Spleen (tissue), 11 donors: ENCODE measurements around the gene KBTBD2. TPM values are rescaled to one million over a fixed set of nuclear protein-coding genes. Genes with fewer than 3 reads are reported as not detected.

Source experiments
- DNase-seq: peaks from one replicate; pipeline ENCODE4 v3.0.0-alpha.2; 2020
- H3K27ac ChIP-seq, 8 donors: fragments of 200-600 bp; sonication (generic) in 7 of 8; 1 replicate in 4 of 8; 2 replicates in 4 of 8; pipeline versions ENCODE4 v1.5.0 to v1.8.0; 2016 to 2021; ENCODE audit warnings: inconsistent platforms in 4 of 8, mild to moderate bottlenecking in 4 of 8, moderate library complexity in 1 of 8
- H3K27me3 ChIP-seq, 7 donors: fragments of 200-600 bp; sonication (generic) in 6 of 7; replicated peaks in 1 of 7; 1 replicate in 4 of 7; 2 replicates in 3 of 7; pipeline versions ENCODE4 v1.5.0 to v1.8.0; 2016 to 2021; ENCODE audit warnings: inconsistent platforms in 3 of 7, mild to moderate bottlenecking in 1 of 7
- H3K36me3 ChIP-seq, 6 donors: fragments of 200-600 bp; sonication (generic) in 5 of 6; 1 replicate in 4 of 6; 2 replicates in 2 of 6; pipeline versions ENCODE4 v1.5.0 to v1.8.0; 2016 to 2021; ENCODE audit warnings: inconsistent platforms in 2 of 6
- H3K4me1 ChIP-seq, 6 donors: fragments of 200-600 bp; sonication (generic) in 5 of 6; 1 replicate in 3 of 6; 2 replicates in 3 of 6; pipeline versions ENCODE4 v1.5.0 to v1.8.0; 2016 to 2021; ENCODE audit warnings: inconsistent platforms in 3 of 6
- H3K4me3 ChIP-seq, 8 donors: fragments of 200-600 bp; sonication (generic) in 7 of 8; 1 replicate in 4 of 8; 2 replicates in 4 of 8; pipeline versions ENCODE4 v1.5.0 to v1.8.0; 2016 to 2021; ENCODE audit warnings: inconsistent platforms in 4 of 8, mild to moderate bottlenecking in 4 of 8, moderate library complexity in 2 of 8
- H3K9me3 ChIP-seq, 8 donors: fragments of 200-600 bp; sonication (generic) in 7 of 8; 1 replicate in 4 of 8; 2 replicates in 4 of 8; pipeline versions ENCODE4 v1.5.0 to v1.8.0; 2016 to 2021; ENCODE audit warnings: inconsistent platforms in 4 of 8
- CTCF ChIP-seq, 11 experiments: fragments of 200-600 bp in 7 of 11; fragments of 450-650 bp in 4 of 11; sonication (generic) in 4 of 11; IDR thresholded peaks in 8 of 11; conservative IDR thresholded peaks in 3 of 11; 1 replicate in 7 of 11; 2 replicates in 4 of 11; pipeline versions ENCODE4 v1.4.0 to v1.8.0; 2016 to 2021; ENCODE audit warnings: antibody characterized with exemption in 11 of 11, inconsistent platforms in 4 of 11, mild to moderate bottlenecking in 1 of 11
- POLR2A ChIP-seq, 3 donors: fragments of 450-650 bp; IDR thresholded peaks; one replicate each; pipeline ENCODE4 v1.5.1; 2017; ENCODE audit warnings: antibody characterized with exemption in 3 of 3, mild to moderate bottlenecking in 1 of 3
- POLR2AphosphoS5 ChIP-seq, 3 donors: sonication (generic); formaldehyde crosslinking; IDR thresholded peaks; one replicate each; pipeline ENCODE4 v1.5.1; 2017; ENCODE audit warnings: antibody characterized with exemption in 3 of 3
- WGBS, 5 donors: extraction: QIAGEN DNeasy Blood & Tissue Kit in 3 of 5; methylation state at CpG; one replicate each; pipeline versions ENCODE4 v1.1.5 to v1.1.7; 2013 to 2018; 5-methylcytosine and 5-hydroxymethylcytosine counted together
- intact Hi-C: fragments of 100-400 bp; cut with DNase I; formaldehyde crosslinking; loops from one replicate; pipeline ENCODE4 v1.15.0; 2023; ENCODE audit warnings: low total_unique reads
- polyA plus RNA-seq, 3 donors: library from polyadenylated mRNA; stranded (reverse); fragments of 200-250 nt; gene quantifications; one replicate each; pipeline ENCODE4 v1.2.1, GENCODE V29; 2013
- total RNA-seq, 7 donors: library from RNA; depleted of rRNA in 3 of 7; stranded (reverse); fragments of >200 nt in 3 of 7; fragmentation: NEBNext Ultra II Directional in 4 of 7; extraction: Animal tissue kit (Norgen Biotek cat#: 25700) in 4 of 7; gene quantifications; one replicate each; pipeline versions ENCODE4 v1.1.0 to v1.2.1, GENCODE V29; 2016 to 2021
- donor health status: healthy with polysubstance abuse.
- donor health status: DM: no; HTN: no; CAD: no; lungs with moderate emphysema.
- donor health status: DM: no; HTN: no; CAD: no.
- donor health status: Bipolar disorder and iron deficiency.
- donor health status: healthy.
- donor health status: DM: no; HTN: no; CAD: no.
- donor health status: DM: yes; HTN: yes; CAD: no.

The KBTBD2 gene
- total and polyA plus RNA-seq, 10 donors: 15.6 to 80.8 (median 59.6) TPM

DNA sequence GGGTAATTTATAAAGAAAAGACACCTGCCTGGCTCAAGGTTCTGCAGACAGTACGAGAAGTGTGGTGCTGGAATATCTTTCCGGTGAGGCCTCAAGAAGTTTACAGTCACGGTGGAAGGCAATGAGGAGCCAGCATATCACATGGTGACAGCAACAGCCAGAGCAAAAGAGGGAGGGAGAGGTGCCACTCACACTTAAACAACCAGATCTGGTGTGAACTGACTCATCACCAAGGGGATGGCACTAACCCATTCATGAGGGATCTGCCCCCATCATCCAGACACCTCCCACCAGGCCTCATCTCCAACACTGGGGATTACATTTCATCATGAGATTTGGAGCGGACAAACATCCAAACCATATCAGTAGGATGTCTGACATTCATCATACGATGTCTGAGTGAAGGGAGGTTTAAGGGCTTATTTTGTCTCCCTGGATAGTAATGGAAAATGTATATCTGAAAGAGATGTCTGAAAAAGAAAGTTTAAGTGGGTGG lies 23.5 kb upstream of the KBTBD2 start:
- 93 to 96% (median 94%) methylated on average over 5 of the region's 5 CpGs for WGBS, 5 donors
- peaks cover 0 to 62% (median 27%) of the 10 kb centered on the region in 6 donors for H3K36me3 ChIP-seq
- no peak for TF ChIP-seq CTCF (IDR thresholded peaks at IDR 0.05 in 8 of 11, conservative IDR thresholded peaks at IDR 0.05 in 3 of 11)
- TF ChIP-seq POLR2AphosphoS5 (IDR thresholded peaks at IDR 0.05): no peak
- no peak for TF ChIP-seq POLR2A (IDR thresholded peaks at IDR 0.05)

GRCh38 chr7:32914184-32914583 lies 22.6 kb upstream of the KBTBD2 start:
- no peak for DNase-seq
- H3K27me3 ChIP-seq: no peaks in the 10 kb centered on the region
- TF ChIP-seq POLR2A (IDR thresholded peaks at IDR 0.05): no peak
- no peak for TF ChIP-seq CTCF (IDR thresholded peaks at IDR 0.05 in 8 of 11, conservative IDR thresholded peaks at IDR 0.05 in 3 of 11)
- no peak for TF ChIP-seq POLR2AphosphoS5 (IDR thresholded peaks at IDR 0.05)
- intact Hi-C loops: no loop called here
- peaks cover 0 to 53% (median 25%) of the 10 kb centered on the region in 6 donors for H3K36me3 ChIP-seq
- H3K4me3 ChIP-seq: no peak overlapping the region
- H3K27ac ChIP-seq: no peak overlapping the region
- WGBS, 5 donors: 77 to 96% (median 93%) methylated on average over 1 of the region's 1 CpG
- H3K4me1 ChIP-seq: no peaks in the 10 kb centered on the region
- no peaks in the 10 kb centered on the region for H3K9me3 ChIP-seq

More for the DNA sequence above, 23.5 kb upstream of the KBTBD2 start:
- Histone ChIP-seq H3K9me3 (no peaks in the 10 kb centered on the region), H3K27me3 (no peaks in the 10 kb centered on the region), H3K4me1 (no peaks in the 10 kb centered on the region), H3K27ac (no peak overlapping the region), H3K4me3 (no peak overlapping the region)
- DNase-seq: no peak
- intact Hi-C loops: no loop called here

DNA sequence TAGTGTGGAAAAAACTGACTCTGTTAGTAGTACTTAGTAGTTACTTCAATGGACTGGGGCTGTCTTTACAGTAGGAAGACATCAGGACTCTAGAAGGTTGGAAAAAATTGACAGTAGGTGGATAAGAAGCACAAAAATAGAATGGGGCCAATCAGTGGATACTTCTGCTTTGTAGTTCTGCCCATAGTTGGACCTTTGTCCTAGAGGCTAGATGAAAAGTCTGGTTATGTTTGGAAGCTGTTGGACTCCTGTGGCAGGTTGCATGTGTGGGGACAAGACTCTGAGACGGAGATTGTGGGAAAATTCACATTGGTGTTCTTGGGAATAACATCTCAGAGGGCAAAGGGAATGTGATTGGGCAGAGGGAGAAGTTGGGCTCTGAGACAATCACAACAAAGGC lies 18.6 kb upstream of the KBTBD2 start:
- H3K27me3 ChIP-seq: no peaks in the 10 kb centered on the region
- no peaks in the 10 kb centered on the region for H3K9me3 ChIP-seq
- peaks cover 0 to 13% (median 0%) of the 10 kb centered on the region in 6 donors for H3K36me3 ChIP-seq
- intact Hi-C loops: no loop called here
- 60 to 90% (median 78%) methylated on average over 1 of the region's 1 CpG for WGBS, 5 donors
- H3K4me3 ChIP-seq: no peak overlapping the region
- H3K27ac ChIP-seq: no peak overlapping the region
- peaks cover 0 to 5% (median 3%) of the 10 kb centered on the region in 6 donors for H3K4me1 ChIP-seq
- no peak for TF ChIP-seq CTCF (IDR thresholded peaks at IDR 0.05 in 8 of 11, conservative IDR thresholded peaks at IDR 0.05 in 3 of 11)
- TF ChIP-seq POLR2A (IDR thresholded peaks at IDR 0.05): no peak
- TF ChIP-seq POLR2AphosphoS5 (IDR thresholded peaks at IDR 0.05): no peak
- no peak for DNase-seq

- H3K9me3 ChIP-seq: no peaks in the 10 kb centered on the region
- intact Hi-C loops: no loop called here
- H3K36me3 ChIP-seq: no peaks in the 10 kb centered on the region
- no peak for DNase-seq
- H3K4me1 ChIP-seq: peaks cover 0 to 9% (median 6%) of the 10 kb centered on the region in 6 donors
- H3K27me3 ChIP-seq: no peaks in the 10 kb centered on the region
- peak overlapping the region in 7 of 8 donors; percentile 10 to 61 (median 25) for H3K4me3 ChIP-seq
- TF ChIP-seq CTCF (IDR thresholded peaks at IDR 0.05 in 8 of 11, conservative IDR thresholded peaks at IDR 0.05 in 3 of 11) (no peak), POLR2A (IDR thresholded peaks at IDR 0.05) (no peak), POLR2AphosphoS5 (IDR thresholded peaks at IDR 0.05) (peak in 1 of 3 donors; percentile 22)
- 15 to 27% (median 23%) methylated on average over 12 of the region's 12 CpGs for WGBS, 5 donors
- H3K27ac ChIP-seq: peak overlapping the region in 4 of 8 donors; percentile 18 to 47 (median 23)
Observed at GRCh38 chr7:32905175-32905662, 13.7 kb upstream of the KBTBD2 start.
